IPS DF 4.7 (cell line): ENCODE data around the gene PEX10.
A peak's percentile ranks its signal among the peaks of the same experiment; 100 is the strongest.
"Not testable (repeated sequence)": the region's sequence is repeated elsewhere in the genome, so short reads cannot be mapped to it uniquely, and the experiment has no call there.

ENCODE experiments used
- DNase-seq: peaks from one replicate; pipeline ENCODE4 v3.0.0-alpha.2; 2013; ENCODE audit warnings: low spot score; ENCODE audit errors: extremely low read depth

Gene PEX10

DNA sequence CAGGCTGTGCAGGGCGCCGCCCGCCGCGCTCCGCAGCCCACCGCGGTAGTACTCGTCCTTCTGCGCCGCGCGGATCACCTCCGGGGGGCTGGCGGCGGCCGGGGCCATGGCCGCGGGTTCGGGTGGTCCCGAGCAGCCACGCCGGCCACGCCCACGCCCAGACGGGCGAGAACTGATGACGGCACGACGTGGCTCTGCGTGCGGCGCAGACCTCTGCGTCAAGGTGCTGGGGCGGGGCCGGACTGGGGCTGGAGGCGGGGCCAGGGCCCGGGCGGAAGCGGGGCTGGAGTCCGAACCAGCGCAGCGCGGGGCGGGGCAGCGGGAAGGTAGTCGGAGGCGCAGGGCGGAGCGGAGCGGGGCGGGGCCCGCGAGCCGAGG is at the start of gene PEX10:
Gene PEX10 (minus strand): TSS at position 170 of the 378 bp plus-strand sequence. CDS start 62 bp downstream, at position 108.
- DNase-seq: peak; percentile 51

DNA sequence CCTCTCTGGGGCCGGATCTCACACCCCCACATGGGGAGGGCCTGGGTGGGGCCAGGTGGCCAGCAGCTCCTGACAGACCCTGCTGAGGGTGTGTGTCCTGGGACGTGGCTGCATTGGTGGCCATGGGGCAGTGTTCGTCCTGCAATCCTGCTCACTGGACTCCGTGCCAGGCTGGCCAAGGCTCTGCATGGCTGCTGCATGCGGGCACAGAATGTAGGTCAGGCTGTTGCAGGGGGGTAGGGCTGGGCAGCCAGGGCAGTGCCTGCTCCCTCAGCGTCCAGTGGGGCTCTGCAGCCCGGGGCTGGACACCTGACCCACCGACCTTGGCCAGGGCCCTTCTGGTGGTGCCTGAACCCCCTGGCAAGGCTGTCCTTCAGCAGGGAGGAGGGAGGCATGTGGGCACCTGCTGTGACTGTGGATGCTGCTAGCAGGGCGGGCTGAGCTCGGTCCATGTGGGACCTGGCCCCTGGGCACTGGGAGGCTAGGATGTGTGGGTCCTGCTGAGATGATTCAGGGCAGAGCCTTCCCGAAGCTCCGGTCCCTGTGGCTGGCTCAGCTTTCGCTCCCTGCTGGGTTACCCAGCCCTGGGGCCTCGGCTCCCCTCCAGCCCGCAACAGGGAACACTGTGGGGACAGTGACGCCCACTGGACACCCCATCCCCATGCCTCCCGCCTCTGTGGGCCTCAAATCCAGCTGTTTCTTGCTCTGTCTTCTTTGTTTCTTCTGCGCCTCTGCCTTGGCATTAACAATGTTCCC is 48.8 kb upstream of the PEX10 start:
- no peak for DNase-seq

- no peak for DNase-seq
Observed at GRCh38 chr1:2460203-2460602, 47.8 kb upstream of the PEX10 start.

DNA sequence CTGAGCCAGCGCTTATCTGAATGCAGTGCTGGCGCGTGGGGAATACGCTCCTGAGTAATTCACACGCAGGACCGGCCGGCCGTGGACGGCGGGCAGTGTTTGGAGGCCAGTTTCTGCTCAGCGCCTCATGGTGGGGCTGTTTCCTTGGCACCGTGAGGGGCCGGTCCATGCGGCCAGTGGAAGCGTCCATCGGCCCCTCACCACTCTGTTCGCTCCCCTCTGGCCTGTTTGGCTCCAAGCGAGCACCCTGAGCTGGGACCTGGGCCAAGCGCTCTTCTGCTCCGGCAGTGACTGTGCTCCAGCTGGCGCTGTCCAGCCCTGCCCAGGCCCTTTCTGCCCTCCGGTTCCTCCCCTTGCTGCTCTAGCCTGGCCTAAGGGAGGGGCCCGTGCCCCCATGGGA is 47.4 kb upstream of the PEX10 start:
- DNase-seq: no peak

DNA sequence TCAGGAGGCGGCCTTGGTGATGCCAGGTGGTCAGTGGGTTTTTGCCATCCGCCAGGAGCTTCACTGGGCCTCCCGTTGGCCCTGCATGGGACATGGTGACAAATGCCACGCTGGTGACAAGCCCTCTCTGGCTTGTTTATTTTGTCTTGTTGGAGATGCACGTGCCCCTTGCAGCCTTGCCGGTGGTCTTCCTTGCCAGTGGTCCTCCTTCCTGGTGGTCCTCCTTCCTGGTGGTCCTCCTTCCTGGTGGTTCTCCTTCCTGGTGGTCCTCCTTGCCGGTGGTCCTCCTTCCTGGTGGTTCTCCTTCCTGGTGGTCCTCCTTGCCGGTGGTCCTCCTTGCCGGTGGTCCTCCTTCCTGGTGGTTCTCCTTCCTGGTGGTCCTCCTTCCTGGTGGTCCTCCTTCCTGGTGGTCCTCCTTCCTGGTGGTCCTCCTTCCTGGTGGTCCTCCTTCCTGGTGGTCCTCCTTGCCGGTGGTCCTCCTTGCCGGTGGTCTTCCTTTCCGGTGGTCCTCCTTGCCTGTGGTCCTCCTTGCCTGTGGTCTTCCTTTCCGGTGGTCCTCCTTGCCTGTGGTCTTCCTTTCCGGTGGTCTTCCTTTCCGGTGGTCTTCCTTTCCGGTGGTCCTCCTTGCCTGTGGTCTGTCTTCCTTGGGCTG is 46.9 kb upstream of the PEX10 start:
- DNase-seq: not testable (repeated sequence)

DNA sequence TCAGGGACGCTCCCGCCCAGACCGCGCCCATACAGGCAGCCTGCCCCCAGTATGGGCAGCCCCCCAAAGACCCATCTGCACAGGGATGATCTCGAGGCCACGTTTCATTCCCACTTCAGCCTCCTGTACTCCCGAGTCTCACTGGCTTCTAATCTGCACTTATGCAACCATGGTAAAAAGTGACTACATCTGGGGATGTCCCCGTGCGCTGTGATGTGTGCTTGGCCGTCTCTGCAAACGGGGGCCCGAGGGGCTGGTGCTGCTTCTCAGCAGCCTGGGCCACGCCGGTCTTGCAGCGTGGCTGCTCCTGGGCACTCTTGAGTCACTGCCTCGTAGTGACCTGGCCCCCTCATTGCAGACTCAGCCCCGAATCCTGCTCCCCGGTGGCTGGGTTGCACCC is 46.3 kb upstream of the PEX10 start:
- DNase-seq: no peak

GRCh38 chr1:2457444-2457843 is 45.1 kb upstream of the PEX10 start:
- no peak for DNase-seq

GRCh38 chr1:2455757-2456156 is 43.4 kb upstream of the PEX10 start:
- no peak for DNase-seq

- no peak for DNase-seq
Observed at GRCh38 chr1:2454227-2454626, 41.9 kb upstream of the PEX10 start.

DNA sequence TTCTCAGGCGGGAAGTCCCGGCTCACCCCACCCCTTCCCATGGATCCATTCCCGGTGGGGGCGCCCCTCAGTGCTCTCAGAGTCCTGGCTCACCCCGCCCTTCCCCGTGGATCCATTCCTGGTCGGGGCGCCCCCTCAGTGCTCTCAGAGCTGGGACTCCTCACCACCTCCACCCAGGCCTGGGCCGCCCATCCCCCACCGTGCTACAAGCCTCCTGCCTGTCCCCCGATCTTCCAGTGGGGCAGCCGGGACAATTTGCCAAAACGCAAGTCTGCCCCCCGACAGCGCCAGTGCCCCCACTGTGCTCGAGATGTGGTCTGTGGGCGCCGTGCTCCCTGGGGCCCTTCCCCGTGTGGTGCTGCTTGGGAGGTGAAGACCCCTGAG is 40.6 kb upstream of the PEX10 start:
- no peak for DNase-seq

GRCh38 chr1:2452201-2452931 is 40.0 kb upstream of the PEX10 start:
- no peak for DNase-seq

- no peak for DNase-seq
Observed at GRCh38 chr1:2451741-2452140, 39.4 kb upstream of the PEX10 start.

DNA sequence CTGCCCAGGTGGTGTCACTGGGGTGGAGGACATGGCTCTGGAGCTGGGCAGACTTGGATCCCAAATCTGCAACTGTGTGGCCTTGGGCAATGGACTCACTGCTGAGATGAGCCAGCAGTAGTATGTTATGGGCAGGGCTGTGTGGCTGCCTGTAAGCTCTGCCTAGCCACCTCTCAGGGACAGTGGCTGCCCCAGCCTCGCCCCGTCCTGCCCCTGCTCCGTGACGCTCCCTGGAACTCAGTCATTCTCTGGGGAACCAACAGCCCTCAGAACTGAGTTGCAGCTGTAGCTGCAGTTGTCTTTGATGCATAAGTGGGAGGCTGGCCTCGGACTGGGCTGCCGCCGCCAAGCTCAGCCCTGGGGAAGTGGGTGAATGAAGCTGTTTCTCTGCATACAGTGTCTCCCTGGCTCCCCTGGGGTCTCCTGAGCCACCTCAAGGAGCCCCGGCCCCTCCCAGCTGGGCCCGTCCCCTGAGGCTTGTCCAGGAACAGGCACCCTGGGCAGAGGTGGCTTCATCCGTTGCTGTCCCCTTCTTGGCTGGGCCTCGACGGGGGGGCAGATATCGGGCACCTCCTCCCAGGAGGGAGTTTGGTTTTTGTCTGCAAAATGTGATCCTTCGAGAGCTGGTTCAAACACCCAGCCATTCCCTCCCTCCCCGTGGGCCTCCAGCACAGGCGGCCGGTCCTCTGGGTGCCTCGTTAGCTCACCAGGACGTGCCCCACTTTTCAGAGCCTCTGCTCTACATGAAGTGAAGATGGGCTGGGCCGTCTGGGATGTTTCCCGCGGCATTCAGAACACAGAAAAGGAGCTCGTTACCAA is 37.5 kb upstream of the PEX10 start:
- no peak for DNase-seq

DNA sequence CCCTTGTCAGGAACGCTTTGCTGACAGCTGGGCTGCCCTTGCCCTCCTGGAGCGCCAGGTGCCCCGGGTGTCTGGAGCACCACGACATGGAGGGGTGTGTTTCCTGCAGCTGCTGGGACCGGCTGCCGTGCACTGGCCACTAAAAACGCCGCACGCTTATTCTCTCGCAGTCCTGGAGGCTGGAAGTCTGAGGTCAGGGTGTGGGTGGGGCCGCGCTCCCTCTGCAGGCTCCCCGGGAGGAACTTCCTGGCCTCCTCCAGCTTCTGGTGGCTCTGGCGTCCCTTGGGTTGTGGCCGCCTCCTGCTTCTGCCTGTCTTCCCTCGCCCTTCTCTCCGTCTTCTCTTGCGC is 35.7 kb upstream of the PEX10 start:
- DNase-seq: no peak

DNA sequence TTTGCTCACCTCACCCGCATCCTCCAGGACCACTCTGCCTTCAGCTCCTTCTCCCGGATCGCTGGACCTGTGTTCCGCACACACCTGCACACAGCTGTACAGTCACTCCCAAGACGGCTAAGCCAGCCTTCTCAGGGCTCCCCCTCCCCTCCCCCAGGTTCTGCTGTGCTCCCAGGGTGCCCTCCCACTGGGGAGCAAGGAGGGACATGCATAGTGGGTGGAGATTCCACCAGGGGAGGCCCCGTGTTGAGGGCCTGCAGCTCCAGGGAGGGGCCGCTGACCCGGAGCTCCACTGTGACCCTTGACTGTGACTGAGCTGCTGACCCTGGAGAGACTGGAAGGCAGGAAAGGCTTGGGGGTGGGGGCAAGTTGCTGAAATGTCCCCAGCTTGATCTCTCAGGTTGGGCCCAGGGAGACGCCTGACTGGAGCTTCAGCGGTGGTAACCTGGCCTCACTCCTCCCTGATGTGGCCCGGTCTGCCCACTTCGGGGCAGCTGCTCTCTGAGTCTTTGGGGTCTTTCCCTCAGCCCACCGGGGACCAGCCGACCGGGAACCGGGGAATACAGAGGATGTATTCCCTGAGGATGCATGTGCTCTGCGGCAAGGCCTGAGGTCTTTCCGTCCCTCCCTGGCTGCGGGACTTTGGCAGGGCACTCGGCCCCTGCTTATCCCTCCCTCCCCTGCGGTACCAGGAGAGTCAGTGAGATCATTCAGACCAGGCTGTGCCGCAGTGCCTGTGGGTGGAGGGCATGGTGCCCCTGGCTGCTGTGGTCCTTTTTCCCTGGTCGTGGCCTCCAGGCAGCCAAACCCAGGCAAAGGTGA is 35.1 kb upstream of the PEX10 start:
- DNase-seq: no peak

DNA sequence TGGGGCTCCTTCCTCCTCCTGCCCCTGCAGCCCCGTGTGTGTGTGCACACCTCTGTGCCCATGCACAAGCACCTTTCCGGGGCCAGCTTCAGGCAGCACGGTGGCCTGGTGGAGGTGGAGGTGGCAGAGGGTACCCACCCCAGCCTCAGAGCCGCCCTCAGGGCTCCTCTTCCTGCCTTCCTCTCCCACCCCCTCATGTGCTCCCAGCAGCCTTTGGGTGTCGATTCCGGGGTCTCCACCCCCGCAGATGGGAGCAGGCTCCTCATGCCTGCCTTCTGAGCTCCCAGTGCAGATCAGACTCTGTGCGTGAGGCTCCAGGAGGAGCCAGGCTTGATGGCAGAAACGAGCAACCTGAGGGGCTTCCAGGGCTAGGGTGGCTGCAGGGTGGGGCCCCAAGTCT is 34.5 kb upstream of the PEX10 start:
- no peak for DNase-seq

GRCh38 chr1:2446394-2446793 is 34.0 kb upstream of the PEX10 start:
- no peak for DNase-seq

DNA sequence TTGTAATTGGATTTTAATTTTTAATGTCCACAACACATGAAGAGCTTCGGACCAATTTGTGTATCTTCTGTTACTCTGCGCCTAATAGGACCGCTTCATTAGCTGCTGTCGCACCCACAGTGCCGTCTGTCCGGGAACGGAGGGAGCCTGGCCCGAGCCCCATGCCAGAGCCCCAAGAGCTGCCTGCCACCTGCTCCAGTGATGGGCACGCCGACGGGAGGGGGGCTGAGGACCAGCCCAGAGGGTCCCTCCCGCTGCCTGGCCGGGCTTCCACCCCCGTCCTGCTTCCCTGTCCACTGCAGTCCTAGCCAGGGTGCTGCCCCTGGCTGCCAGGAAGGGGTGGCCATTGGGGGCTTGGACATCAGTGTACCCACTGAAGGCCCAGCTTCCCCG is 33.5 kb upstream of the PEX10 start:
- no peak for DNase-seq

DNA sequence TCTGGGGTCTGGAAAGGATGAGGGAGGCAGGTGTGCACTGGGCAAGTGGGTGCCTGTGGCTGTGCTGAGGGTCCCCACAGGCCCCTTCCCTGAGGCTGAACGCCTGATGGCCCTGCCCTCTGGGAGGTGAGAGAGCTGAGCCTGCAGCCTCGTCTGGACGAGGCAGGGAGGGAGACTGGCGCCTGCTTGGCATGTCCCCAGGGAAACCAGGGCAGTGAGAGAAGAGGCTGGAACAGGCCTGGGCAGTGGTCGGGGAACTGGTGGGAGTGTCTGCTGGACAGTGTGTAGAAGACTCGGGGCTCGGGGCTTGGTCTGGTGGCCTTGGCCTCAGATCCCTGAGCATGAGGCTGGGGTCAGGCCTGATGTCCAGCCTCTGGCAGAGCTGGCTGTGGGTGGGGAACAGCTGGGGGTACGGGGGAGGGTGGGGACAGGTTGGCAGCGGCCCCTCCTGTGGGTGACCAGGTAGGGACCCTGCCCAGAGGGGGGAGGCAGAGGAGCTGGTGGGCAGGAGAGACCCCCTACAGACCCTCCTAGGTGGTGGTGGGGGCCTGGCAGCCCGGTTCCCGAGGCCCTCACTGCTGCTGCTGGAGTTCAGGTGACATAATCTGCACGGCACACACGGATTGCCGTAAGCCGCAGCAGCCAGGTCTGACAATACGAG is 32.9 kb upstream of the PEX10 start:
- DNase-seq: no peak

- DNase-seq: no peak
Observed at GRCh38 chr1:2444138-2444591, 31.8 kb upstream of the PEX10 start.
